NCI-H774 (cell line): ENCODE data around the gene HOXD10.

ENCODE experiments used
- DNase-seq: peaks from one replicate; lab custom pipeline; 2025; lab: John Stamatoyannopoulos, UW

HOXD10 gene

DNA sequence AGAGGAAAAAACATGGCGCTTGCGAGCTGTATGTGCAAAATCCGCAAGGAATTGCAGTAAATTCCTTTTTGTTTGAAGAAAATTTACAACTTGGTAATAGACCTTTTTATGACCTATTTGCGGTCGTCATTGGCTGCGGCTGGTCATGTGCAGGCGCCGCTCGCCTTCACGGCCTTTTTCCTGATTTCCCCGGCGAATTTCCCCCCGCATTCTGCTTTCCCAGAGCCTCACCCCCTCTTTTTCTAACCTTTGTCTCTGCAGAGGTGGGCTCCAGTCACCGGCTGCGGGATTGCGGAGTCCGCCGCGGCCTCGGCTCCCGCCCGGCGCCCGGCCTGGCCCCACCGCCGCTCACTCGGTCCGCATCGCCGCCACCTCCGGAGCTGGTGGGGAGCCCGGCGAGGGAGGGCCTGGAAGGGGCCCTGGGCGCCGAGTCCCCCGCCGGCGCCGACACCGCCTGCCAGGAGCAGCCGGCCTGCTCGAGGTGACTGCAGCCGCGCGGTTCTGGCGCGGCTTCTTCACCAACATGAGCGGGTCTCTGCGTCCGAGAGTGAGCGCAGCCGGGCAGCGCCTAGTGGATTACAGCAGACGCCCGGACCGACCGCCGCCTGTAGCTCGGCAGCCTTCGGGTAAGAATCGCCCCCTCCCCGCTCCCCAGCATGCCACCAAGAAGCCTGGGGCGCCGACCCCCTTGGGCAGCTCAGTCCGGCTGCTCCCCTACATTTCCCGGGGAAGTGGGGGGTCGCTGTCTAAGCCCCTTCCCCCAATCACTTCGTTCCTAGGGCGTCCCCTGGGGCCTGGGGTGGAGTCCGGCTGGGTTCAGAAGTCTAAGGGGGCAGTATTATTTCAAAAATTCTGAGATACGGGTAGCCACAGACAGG is 20.0 kb downstream of the HOXD10 start:
- no peak for DNase-seq

DNA sequence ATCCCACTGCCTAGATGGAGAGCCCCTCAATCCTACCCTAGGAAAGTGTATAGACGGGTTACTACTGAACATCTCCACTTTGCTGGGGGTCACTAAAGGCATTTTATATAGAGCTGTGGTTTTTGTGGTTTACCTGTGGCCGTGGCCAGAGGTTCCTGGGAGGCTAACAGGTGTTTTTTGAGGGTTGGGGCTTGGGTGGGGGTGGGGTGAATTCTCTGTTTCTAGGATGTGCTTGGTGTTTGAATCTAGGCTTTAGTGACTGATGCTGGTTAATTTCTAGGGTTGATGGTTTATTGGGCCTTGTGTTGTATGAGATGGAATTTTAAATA is 20.6 kb downstream of the HOXD10 start:
- DNase-seq: no peak

DNA sequence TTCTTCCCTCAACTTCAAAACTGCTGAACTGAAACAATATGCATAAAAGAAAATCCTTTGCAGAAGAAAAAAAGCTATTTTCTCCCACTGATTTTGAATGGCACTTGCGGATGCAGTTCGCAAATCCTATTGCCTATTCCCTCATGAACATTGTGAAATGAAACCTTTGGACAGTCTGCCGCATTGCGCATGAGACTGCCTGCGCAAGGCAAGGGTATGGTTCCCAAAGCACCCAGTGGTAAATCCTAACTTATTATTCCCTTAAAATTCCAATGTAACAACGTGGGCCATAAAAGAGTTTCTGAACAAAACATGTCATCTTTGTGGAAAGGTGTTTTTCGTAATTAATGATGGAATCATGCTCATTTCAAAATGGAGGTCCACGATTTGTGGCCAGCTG is 21.3 kb downstream of the HOXD10 start:
- no peak for DNase-seq

DNA sequence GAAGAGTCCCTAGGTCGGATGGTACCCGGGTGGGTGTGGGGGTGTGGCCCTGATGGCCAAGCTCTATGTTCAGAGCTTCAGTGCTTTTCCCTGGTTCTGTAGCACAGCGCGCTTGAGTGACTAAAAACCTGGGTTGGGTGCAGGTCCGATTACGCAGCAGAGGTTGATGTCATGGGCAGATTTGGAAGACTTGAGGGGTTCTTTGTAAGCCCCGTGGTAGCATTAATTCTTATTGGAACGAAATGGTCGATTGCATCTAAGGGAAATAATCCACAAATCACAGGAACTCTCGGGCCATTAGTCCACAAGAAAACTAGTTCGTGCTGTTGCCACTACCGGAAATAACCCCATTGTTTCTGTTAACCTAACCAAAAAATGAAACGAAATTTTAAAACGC is 21.9 kb downstream of the HOXD10 start:
- DNase-seq: no peak

DNA sequence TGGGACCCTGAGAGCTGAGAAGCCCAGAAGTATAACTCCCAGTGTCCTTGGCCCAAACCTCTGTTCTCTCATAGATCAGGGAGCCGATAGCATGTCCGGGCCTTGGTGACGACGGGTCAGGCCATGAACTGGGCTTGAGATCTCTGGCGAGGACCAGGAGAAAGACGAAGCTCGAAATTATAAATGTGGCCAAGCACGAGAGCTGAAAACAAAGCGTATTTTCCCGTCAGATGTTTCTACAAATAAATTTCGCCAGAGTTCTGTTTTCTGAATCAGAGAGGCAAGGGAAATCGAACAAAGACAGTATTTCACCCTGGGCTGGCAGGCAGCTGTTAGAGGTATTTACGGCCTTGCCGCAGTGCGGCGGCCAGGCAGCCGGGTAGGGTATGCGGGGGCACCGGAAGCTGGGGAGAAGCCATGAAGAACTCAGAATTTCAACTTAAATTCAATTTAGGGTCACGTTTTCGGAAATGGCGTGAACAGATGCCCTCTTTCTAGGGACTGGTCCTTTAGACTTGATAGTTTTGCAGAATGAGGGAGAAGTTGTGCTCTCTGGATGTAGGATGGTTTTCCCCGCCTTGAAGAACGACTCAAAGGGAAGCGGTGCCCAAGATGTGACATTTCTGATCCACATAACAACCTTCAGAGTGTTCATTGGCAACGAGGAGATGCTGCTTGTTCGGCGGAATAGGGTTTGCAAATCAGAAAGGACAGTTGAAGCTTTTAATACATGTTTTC is 22.5 kb downstream of the HOXD10 start:
- no peak for DNase-seq

DNA sequence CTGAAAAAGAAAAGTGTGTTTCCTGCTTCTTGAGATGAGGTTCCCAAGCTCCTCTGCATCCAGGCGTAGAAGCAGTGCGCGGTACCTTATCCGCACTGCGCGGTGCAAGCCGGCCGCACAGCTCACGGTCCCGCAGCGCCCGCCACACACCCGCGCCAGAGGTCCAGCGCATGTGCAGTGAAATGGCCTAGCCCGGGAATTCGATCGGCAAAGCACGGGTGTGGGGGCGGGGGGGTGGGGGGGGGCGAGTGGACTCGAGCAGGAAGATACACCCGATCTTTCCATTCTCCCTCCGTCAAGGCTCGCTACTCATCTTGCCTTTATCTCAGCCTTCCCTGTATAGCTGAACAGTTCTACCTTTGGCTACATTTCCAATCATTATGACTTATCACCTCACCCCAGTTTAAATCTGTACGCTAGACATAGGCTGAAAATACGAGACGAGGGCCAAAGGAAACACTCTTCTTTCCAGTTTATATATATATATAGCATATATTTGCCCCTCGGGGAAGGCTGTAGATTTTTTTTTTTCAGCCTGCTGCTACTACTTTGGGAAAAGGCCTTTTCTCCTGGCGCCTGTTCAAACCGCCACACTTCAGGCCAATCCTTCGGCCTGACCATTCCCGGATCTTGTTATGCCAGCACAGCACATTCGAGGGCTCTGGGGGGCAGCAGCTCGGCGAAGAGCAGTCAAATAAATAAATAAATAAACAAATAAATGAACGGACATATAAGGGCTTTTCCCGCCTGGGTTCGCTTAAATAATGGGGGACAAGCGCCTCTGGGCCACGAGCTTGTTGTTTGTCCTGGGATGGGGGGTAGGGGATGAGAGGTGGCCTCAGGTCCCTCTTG is 23.3 kb downstream of the HOXD10 start:
- no peak for DNase-seq

DNA sequence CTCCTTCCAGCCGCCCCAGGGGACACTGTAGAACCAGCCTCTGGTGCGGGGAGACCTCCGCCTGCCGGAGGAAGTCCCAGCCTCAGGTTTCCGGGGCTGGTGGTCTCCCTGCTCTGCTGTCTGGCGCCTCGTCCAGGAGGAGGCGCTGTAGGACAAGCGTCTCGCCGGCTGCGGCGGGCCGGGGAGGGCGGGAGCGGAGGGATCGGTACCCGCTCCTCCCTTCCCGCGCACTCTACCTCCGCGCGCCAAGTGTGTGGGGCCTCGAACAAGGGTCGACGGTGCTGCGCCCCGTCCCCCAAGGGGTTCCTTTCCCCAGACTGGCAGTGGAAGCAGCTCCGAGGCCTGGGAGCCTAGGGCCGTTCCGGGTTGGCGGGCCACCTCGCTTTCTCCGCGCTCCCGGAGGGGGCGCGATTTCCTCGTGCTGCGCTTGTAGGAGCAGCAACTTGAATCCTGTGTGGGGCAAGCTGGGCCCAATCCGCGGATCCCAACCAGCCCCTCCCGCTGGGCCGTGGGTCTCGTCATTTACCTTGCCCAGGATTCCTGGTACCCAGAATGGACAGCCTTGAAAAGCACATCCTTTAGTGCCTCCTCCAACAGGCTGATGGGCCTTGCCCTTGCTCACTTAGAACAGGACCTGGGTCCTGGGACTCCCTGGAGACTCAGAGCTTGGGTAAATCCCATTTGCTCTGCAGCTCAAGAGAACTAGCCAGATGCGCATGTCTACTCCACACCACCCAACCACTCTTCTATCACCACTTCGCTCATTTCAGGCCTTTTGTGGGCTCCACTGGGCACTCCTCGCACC is 24.1 kb downstream of the HOXD10 start:
- DNase-seq: peak; percentile 75

DNA sequence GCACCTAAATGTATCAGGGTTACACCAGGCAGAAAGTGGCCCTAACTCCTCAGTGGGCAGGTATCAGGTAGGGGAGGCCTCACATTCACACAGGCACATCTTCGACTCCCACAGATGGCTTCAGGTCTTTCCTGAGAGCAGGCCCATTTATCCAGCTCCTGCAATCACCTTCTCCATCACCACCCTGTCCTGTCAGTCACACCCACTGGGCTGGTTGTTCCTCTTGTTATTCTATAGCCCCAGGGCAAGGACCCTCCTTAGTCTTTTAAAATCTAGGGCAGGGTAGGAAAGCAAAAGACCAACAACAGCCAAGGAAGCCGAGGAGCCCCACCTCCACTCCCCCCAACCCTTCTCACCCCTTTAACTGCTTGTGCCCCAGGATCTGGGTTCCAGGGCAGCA is 25.7 kb downstream of the HOXD10 start:
- no peak for DNase-seq

DNA sequence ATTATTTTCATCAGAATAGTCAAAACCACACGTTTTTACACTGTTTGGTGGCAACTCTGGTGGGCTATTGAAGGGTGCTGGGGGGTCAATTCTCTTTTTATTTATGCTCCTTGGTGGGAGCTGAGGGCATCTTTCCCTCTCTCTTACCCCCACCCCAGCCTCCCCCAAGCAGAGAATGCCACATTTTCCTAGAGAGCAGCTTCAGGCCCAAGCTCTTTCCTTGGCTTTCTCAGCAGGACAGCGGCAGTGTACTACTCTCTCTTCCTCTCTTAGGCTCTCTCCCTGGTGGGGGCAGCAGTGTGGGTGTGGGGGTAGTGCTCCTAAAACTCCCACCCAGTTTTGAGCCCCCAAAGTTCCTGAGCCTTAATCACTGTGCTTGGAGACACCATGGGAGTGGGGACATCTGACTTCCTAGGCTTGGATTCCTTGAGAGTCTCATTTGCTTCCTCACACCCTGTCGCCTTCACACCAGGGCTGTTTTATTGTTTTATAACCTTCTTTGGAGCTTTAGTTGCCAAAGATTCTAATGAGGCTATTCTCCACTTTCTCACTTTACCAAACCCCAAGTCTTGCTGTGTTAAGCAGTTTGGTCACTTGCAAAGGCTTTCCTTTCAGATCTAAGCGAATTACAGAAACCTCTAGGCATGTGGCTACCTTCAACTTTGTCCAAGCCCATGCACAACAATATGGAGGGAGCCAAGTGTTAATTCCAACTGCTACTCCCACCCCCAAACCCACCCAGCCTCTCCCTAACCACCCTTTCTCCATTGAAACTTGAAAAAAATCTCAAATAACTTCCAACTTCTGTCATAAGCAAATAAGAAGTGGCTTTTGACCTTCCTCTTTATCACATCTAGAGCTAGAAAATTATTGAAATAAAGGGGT is 28.7 kb downstream of the HOXD10 start:
- DNase-seq: no peak

DNA sequence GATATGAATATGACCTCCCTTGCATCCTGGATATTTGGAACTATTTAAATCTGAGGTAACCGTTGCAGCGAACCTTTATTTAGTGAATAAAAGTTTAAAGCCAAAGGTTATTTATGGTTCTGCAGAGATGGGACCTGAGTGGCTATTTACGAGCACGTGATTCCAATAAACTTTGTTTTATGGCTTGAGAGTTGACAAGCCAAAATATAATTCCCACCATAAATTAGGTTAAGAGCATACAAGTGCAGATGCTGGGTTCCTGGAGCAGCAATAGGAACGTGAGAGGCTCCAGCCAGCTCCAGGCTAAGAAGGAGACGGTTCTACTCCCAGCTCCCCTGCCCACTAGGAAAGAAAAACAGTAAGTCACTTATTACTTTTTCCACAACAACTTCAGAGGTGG is 29.5 kb downstream of the HOXD10 start:
- no peak for DNase-seq

DNA sequence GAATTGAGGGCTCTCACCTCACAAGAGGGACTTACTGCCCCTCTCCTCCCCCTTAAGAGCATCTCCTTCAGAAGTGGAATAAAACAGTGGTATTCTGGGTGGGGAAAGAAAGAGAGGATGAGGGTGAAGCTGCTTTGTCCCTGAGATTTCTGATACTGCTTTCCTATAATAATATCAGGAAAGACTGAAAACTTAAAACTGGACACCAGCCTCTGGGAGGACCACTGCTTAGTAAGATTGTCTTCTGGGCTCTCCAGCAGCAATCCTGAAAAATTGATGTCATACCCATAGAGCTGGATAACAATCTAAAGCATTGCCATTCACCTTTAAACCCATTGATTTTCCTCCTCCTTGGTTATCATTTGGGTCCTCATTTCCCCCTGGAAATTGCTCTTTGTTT is 30.1 kb downstream of the HOXD10 start:
- no peak for DNase-seq

DNA sequence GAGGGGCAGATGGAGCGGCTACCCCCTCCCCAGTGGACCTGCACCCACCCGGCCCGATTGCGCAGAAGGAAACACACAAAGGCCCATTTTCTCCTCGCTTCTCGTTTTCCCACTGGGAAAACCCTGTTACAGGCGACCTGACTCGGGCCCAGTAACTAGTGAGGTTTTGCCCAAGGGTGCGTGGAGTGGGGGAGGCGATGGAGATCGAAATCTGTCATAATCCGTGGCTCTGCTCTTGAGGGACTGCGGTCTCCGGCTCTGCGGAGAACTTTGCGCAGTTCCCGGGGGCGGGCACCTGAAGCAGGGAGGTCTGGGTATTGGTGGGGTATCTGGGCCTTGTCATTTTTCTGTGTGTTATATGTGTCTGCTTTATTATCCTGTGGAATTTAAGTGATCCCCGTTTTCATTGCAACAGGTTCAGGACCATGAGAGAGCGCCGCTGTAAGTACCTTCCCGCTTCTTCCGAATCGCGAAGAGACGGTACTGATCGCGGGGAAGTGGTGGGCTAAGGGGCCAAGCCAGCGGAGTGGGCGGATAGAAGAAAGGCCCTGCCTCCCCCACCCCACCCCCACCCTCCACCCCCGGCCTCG is 30.7 kb downstream of the HOXD10 start:
- no peak for DNase-seq

DNA sequence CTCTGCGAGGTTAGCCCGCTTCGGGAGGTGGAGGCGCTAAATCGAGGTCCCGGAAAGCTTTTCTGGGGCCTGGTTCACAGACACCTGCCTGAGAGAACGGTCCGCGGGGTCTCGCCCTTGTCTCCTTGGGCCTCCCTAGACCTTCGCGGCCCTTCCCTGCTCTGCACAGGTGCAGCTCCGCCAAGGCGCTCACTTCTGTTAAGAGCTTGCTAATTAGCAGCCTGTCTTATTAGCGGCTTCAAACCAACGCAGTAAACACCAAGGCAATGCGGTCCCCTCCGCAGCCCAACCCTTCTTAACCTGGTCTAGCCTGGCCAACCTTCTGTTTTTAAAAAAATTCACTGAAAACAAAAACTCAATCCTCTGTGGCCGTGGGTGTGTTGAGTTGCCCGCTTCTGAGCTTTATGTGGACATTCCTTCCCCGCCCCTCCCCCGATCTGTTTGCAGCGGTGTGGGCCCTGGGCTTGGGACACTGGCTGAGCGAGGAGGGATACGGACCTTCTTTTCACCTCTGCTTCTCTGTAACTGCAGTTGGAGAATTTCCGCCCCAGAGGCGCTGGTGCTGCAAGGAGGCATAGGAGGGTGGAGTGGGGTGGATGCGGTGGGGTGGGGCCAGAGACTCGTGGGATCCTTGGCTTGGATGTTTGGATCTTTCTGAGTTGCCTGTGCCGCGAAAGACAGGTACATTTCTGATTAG is 31.4 kb downstream of the HOXD10 start:
- DNase-seq: no peak

DNA sequence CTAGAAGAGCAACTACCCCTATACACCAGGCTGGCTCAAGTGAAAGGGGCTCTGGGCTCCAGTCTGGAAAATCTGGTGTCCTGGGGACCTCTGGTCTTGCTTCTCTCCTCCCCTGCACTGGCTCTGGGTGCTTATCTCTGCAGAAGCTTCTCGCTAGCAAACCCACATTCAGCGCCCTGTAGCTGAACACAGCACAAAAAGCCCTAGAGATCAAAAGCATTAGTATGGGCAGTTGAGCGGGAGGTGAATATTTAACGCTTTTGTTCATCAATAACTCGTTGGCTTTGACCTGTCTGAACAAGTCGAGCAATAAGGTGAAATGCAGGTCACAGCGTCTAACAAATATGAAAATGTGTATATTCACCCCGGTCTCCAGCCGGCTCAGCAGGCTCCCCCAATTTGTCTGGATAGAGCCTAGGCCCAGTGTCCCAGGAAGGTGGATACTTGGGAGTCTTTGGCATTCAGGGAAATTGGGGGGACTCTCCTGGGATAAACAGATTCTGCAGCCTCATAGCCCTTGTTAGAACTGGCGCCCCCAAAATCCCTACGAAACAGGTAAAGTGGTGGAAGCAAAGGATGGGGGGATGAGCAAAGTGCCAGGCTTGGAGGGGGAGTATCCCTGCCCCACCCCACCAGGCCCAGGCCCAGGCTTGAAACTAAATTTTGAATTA is 32.3 kb downstream of the HOXD10 start:
- no peak for DNase-seq

DNA sequence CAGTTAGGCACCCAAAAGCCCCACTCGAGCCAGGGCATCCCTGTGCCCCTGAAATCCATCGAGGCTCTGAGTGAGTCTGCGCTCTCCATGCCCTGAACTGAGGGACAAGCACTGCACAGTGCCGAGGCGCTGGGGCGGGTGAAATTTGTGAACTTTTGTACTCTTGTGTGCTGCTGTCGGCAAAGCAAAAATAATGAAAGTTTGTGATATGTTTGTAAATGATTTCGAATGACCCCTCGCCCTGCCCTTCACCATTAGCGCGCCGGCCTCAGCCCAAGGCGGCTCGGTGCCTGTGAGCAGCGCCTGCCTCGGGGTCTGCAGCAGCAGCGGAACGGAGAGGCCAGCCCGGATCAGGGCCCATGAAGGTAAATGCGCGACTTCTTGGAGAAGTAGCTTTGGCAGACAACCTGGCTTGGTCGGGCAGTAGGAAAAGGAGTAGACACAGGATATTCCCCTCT is 32.9 kb downstream of the HOXD10 start:
- no peak for DNase-seq

DNA sequence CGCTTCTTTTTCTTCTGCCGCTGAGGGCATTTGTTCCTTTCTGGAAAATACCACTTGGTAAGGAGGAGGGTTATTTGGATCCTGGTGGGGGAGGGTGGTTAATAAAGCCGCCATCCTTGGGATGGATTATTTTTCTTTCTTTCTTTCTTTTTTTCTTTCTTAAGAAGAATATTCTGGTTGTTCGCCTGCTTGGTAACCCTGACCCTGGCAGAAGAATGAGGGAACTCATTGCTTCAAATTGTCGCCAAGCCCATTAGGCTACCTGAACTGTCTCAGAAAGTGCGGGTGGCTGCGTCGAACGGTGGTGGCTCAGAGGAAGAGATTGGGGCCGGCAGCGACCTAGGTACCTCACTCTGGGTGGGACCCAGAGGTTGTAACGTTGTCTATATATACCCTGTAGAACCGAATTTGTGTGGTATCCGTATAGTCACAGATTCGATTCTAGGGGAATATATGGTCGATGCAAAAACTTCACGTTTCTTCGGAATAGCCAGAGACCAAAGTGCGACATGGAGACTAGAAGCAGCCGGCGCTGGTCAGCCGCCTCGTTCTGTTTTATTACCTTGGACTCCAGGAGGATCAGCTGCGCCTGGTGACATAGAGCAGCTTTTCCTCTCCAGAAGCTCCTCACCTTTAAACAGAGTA is 33.5 kb downstream of the HOXD10 start:
- DNase-seq: no peak

DNA sequence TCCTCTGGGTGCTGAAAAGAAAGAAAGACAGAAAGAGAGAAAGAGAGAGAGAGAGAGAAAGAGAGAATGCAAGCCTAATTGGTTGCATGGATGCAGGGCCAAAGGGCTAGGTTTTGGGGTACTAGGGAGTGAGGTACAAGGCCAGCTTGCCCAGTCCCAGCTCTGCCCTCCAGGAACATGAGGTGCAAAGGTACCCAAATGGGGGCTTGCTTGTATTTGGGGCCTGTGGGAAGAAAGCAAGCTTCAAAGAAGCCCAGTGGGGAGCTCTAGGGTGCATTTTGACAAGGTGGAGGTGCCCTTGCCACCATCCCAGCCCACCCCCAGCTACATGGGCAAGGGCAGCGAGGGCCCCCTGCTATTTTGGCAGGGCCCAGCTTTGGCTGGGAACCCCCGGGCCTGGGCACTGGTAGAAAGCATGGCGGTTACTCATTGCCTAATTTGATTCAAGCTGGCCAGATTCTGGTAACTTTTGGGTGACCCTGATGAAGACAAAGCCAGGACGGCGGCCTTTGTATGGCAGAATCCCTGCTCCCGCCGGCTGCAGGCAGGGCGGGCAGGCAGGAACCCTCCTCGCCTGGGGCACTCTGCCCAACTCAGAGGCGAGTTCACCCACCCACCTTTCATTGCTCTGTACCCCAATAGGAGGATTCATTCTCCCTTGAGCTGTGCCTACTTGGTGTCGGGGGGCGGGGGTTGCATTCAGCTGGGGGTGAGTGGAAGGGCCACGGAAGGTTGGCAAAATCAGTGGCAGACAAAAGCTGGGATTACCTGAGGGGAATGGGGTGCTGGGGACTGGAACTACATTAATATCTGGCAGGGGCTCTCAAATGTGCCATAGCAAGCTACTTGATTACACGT is 34.2 kb downstream of the HOXD10 start:
- no peak for DNase-seq
